ENCODE results near the gene CCL18. TPM values are rescaled to one million over a fixed set of nuclear protein-coding genes. Genes with fewer than 3 reads are reported as not detected.
"Not testable (repeated sequence)": the region's sequence is repeated elsewhere in the genome, so short reads cannot be mapped to it uniquely, and the experiment has no call there.

Gene CCL18, protein sequence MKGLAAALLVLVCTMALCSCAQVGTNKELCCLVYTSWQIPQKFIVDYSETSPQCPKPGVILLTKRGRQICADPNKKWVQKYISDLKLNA
- 10 to 100 TPM in 1 of 4 donors, 1 to 10 TPM in 1, under 1 TPM in 2; 0.24 to 17.9 (median 1.0) TPM for polyA plus RNA-seq
- long read RNA-seq, donor 1 = 0 reads
- long read RNA-seq, donor 2 = 0 reads
- long read RNA-seq, donor 3 = 0 reads
- long read RNA-seq, donor 4 = 0 reads
- long read RNA-seq, donor 5 = 0 reads
- long read RNA-seq, donor 6 = 0 reads
- long read RNA-seq, donor 7 = 0 reads
- long read RNA-seq, donor 8 = 0 reads
- long read RNA-seq, donor 9 = 0 reads
- long read RNA-seq, donor 10, partial matches to known transcripts = 0 of 1 reads
- long read RNA-seq, donor 10, other reads (novel, unspliced or antisense) = 0 of 1 reads

DNA sequence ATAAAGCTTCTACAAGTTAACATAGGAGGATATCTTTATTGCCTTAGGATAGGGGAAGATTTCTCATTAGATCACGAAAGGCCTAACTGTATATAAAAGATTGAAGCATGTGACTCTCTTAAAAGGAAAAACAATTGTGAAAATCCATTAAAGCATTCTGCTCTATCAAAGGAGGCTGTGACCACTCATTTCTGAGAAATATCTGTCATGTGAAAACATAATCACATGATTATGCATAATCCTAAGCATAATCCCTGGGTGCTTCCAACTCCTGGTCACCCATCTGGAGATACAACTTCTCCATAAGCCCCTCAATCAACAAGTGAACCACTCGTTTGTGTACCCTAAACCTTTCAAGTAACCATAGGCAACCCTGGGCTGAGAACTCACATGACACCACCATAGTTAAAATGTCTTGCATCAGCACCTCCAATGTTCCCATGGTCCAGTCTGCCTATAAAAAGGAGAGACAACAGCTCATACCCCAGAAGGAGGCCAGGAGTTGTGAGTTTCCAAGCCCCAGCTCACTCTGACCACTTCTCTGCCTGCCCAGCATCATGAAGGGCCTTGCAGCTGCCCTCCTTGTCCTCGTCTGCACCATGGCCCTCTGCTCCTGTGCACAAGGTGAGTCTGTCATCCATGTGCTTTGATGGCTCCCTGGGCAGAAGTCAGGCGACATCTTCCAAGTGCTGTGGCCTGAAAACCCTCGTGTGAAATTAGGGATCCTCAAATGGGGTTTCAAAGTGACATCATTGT, at the start of gene CCL18:
CCL18 (plus strand) TSS at position 487 of the 756 bp plus-strand sequence; CDS start at position 558, 71 bp downstream.
- 79 to 83% (median 80%) methylated on average over 5 of the region's 5 CpGs for WGBS, 3 donors
- Histone ChIP-seq H3K36me3 (ENCODE audit: control insufficient read depth in 3 of 3, insufficient read depth in 2 of 3, low read depth in 1 of 3, low read length in 3 of 3) (no peaks in the 10 kb centered on the region), H3K9me3 (ENCODE audit: control insufficient read depth in 2 of 2, insufficient read depth in 1 of 2, low read depth in 1 of 2, low read length in 1 of 2) (no peaks in the 10 kb centered on the region), H3K27ac (ENCODE audit: low read depth in 1 of 3, low read length in 2 of 3) (no peak within 1 kb of the TSS), H3K4me3 (ENCODE audit: low read depth in 1 of 3, low read length in 3 of 3) (no peak within 1 kb of the TSS), H3K27me3 (ENCODE audit: control insufficient read depth in 3 of 3, insufficient read depth in 3 of 3, low read length in 3 of 3) (no peaks in the 10 kb centered on the region), H3K4me1 (ENCODE audit: control insufficient read depth in 3 of 3, insufficient read depth in 2 of 3, low read depth in 1 of 3, low read length in 2 of 3) (no peaks in the 10 kb centered on the region)
- FAIRE-seq (no peak), DNase-seq (no peak)

DNA sequence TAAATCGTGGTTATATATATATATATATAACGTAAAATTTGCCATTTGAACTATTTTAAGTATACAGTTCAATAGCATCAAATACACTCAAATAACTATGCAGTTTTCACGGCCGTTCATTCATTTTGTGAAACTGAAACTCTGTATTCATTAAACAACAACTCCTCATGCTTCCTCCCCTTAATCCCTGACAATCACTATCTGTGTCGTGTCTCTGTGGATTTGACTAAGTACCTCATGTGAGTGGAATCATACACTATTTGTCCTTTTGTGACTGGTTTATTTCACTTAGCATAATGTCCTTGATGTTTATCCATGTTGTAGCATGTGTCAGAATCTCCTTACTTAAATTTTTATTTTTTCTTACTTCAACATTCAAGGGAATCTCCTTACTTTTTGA, 49.1 kb upstream of the CCL18 start:
- FAIRE-seq = no peak
- H3K4me3 ChIP-seq (ENCODE audit: low read depth in 1 of 3, low read length in 3 of 3) = no peak overlapping the region
- H3K36me3 ChIP-seq (ENCODE audit: control insufficient read depth in 3 of 3, insufficient read depth in 2 of 3, low read depth in 1 of 3, low read length in 3 of 3) = peaks cover 0 to 20% (median 0%) of the 10 kb centered on the region in 3 donors
- no peaks in the 10 kb centered on the region for H3K27me3 ChIP-seq (ENCODE audit: control insufficient read depth in 3 of 3, insufficient read depth in 3 of 3, low read length in 3 of 3)
- no peak overlapping the region for H3K27ac ChIP-seq (ENCODE audit: low read depth in 1 of 3, low read length in 2 of 3)
- no peak for DNase-seq
- H3K4me1 ChIP-seq (ENCODE audit: control insufficient read depth in 3 of 3, insufficient read depth in 2 of 3, low read depth in 1 of 3, low read length in 2 of 3) = no peaks in the 10 kb centered on the region
- H3K9me3 ChIP-seq (ENCODE audit: control insufficient read depth in 2 of 2, insufficient read depth in 1 of 2, low read depth in 1 of 2, low read length in 1 of 2) = peaks cover 0 to 14% of the 10 kb centered on the region in 2 donors
- 67 to 83% (median 79%) methylated on average over 5 of the region's 5 CpGs for WGBS, 3 donors

DNA sequence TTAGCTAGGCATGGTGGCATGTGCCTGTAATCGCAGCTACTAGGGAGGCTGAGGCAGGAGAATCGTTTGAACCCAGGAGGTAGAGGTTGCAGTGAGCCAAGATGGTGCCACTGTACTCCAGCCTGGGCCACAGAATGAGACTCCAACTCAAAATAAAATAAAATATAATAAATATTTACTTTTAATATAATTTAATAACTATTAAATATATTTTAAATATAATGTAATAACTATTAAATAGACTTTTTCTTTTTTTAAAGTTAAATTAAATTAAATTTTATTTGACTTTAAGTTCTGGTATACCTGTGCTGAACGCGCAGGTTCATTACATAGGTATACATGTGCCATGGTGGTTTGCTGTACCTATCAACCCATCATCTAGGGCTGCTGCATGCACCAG, 48.2 kb upstream of the CCL18 start:
- not testable (repeated sequence) for DNase-seq; H3K27ac ChIP-seq (ENCODE audit: low read depth in 1 of 3, low read length in 2 of 3); H3K4me1 ChIP-seq (ENCODE audit: control insufficient read depth in 3 of 3, insufficient read depth in 2 of 3, low read depth in 1 of 3, low read length in 2 of 3); H3K4me3 ChIP-seq (ENCODE audit: low read depth in 1 of 3, low read length in 3 of 3); FAIRE-seq; H3K27me3 ChIP-seq (ENCODE audit: control insufficient read depth in 3 of 3, insufficient read depth in 3 of 3, low read length in 3 of 3)
- Histone ChIP-seq H3K9me3 (ENCODE audit: control insufficient read depth in 2 of 2, insufficient read depth in 1 of 2, low read depth in 1 of 2, low read length in 1 of 2) (peaks cover 0 to 11% of the 10 kb centered on the region in 2 donors), H3K36me3 (ENCODE audit: control insufficient read depth in 3 of 3, insufficient read depth in 2 of 3, low read depth in 1 of 3, low read length in 3 of 3) (peaks cover 0 to 16% (median 0%) of the 10 kb centered on the region in 3 donors)
- 90 to 94% (median 93%) methylated on average over 4 of the region's 4 CpGs for WGBS, 3 donors

DNA sequence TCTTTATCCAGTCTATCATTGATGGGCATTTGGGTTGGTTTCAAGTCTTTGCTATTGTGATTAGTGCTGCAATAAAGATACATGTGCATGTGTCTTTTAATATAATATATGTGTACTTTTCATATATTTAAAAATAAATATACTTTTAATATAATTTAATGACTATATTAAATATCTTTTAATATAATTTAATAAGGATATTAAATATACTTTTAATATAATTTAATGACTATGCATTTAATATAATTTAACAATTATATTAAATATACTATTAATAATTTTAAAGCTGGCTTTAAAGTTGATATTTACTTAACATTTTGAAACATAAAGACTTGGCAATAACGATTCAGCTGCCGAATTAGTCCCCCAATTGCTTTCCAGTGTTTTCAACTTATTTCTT, 47.5 kb upstream of the CCL18 start:
- no peak overlapping the region for H3K4me3 ChIP-seq (ENCODE audit: low read depth in 1 of 3, low read length in 3 of 3)
- H3K36me3 ChIP-seq (ENCODE audit: control insufficient read depth in 3 of 3, insufficient read depth in 2 of 3, low read depth in 1 of 3, low read length in 3 of 3) = peaks cover 0 to 14% (median 0%) of the 10 kb centered on the region in 3 donors
- no peak for FAIRE-seq
- WGBS, 3 donors = 93 to 99% (median 95%) methylated on average over 2 of the region's 2 CpGs
- no peak overlapping the region for H3K27ac ChIP-seq (ENCODE audit: low read depth in 1 of 3, low read length in 2 of 3)
- H3K9me3 ChIP-seq (ENCODE audit: control insufficient read depth in 2 of 2, insufficient read depth in 1 of 2, low read depth in 1 of 2, low read length in 1 of 2) = peaks cover 0 to 9% of the 10 kb centered on the region in 2 donors
- DNase-seq = no peak
- no peaks in the 10 kb centered on the region for H3K4me1 ChIP-seq (ENCODE audit: control insufficient read depth in 3 of 3, insufficient read depth in 2 of 3, low read depth in 1 of 3, low read length in 2 of 3)
- no peaks in the 10 kb centered on the region for H3K27me3 ChIP-seq (ENCODE audit: control insufficient read depth in 3 of 3, insufficient read depth in 3 of 3, low read length in 3 of 3)

DNA sequence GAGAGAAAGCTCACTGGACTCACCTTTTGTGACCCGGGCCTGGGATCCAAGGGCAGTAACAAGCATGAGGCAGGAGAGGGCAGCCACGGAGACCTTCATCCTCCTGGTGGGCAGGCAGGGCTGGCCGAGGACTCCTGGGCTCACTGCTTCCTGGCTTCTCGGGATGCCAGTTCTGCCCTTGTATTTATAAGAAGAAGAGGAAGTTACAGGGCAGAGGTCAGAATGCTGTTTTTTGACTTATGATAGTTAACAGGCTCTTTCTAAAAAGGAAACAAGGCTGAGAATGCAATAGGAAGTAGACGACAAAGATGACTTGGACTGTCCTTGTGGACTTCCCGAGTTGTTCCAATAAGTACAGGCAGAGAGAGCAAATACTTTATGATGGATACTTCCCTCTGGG, 46.3 kb upstream of the CCL18 start, which contains the start of gene CCL23:
CCL23 (minus strand) TSS at position 174 of the 400 bp plus-strand sequence; CDS start at position 99, 75 bp downstream.
- FAIRE-seq (no peak), DNase-seq (no peak)
- 27 to 53% (median 51%) methylated on average over 6 of the region's 6 CpGs for WGBS, 3 donors
- Histone ChIP-seq H3K4me1 (ENCODE audit: control insufficient read depth in 3 of 3, insufficient read depth in 2 of 3, low read depth in 1 of 3, low read length in 2 of 3) (no peaks in the 10 kb centered on the region), H3K27me3 (ENCODE audit: control insufficient read depth in 3 of 3, insufficient read depth in 3 of 3, low read length in 3 of 3) (no peaks in the 10 kb centered on the region), H3K9me3 (ENCODE audit: control insufficient read depth in 2 of 2, insufficient read depth in 1 of 2, low read depth in 1 of 2, low read length in 1 of 2) (peaks cover 0 to 2% of the 10 kb centered on the region in 2 donors), H3K36me3 (ENCODE audit: control insufficient read depth in 3 of 3, insufficient read depth in 2 of 3, low read depth in 1 of 3, low read length in 3 of 3) (peaks cover 0 to 4% (median 0%) of the 10 kb centered on the region in 3 donors), H3K27ac (ENCODE audit: low read depth in 1 of 3, low read length in 2 of 3) (no peak within 1 kb of the TSS), H3K4me3 (ENCODE audit: low read depth in 1 of 3, low read length in 3 of 3) (no peak within 1 kb of the TSS)

DNA sequence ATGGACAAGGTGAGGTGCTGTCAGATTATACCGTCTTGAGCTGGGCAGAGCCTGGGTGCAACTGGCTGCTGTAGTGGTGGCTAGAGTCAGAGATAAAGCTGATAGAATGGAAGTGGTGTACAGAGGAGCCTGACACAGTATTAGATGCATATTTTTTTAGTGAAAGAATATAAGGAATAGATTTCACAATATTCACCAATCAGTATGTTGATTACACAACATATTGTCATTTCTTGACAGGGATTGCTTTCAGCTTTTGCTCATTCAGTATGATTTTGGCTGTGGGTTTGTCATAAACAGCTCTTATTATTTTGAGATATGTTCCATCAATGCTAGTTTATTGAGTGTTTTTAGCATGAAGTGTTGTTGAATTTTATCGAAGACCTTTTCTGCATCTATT, 44.6 kb upstream of the CCL18 start:
- WGBS, 3 donors = 91 to 100% (median 93%) methylated on average over 2 of the region's 2 CpGs
- Histone ChIP-seq H3K4me3 (ENCODE audit: low read depth in 1 of 3, low read length in 3 of 3) (no peak overlapping the region), H3K9me3 (ENCODE audit: control insufficient read depth in 2 of 2, insufficient read depth in 1 of 2, low read depth in 1 of 2, low read length in 1 of 2) (peaks cover 0 to 8% of the 10 kb centered on the region in 2 donors), H3K27me3 (ENCODE audit: control insufficient read depth in 3 of 3, insufficient read depth in 3 of 3, low read length in 3 of 3) (no peaks in the 10 kb centered on the region), H3K4me1 (ENCODE audit: control insufficient read depth in 3 of 3, insufficient read depth in 2 of 3, low read depth in 1 of 3, low read length in 2 of 3) (peaks cover 0 to 3% (median 0%) of the 10 kb centered on the region in 3 donors), H3K36me3 (ENCODE audit: control insufficient read depth in 3 of 3, insufficient read depth in 2 of 3, low read depth in 1 of 3, low read length in 3 of 3) (no peaks in the 10 kb centered on the region), H3K27ac (ENCODE audit: low read depth in 1 of 3, low read length in 2 of 3) (no peak overlapping the region)
- FAIRE-seq (no peak), DNase-seq (no peak)

DNA sequence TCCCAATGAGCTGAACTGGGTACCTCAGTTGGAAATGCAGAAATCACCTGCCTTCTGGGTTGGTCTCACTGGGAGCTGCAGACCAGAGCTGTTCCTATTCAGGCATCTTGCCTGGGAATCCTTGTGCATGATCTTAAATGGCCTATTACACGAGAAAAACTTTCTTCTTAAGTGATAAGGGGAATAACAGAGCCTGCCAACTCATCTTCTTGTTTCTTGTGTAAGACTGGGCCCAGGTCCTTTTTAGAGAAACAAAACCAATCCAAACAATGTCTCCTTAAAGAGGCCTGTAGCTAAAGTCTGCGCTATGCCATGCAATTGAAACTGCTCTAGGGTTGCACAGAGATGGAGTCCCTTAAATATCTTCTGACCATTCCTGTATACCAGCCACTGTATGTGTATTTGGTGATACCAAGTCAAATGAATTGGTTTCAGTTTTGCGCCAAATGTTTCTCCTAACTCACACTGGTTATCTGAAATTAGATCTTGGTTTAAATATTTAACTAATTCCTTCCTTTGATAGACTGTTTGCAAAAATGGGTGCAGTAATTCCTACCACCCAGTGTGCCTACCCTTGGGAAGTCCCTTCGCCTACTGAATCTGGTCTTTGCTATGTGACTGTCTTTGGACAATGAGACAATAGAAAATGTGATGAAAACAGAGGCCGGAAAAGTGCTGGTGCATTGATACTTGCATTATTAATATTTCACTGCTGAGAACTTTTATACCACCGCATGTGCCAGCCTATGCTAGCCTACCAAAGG, 39.8 kb upstream of the CCL18 start:
- H3K36me3 ChIP-seq (ENCODE audit: control insufficient read depth in 3 of 3, insufficient read depth in 2 of 3, low read depth in 1 of 3, low read length in 3 of 3) = no peaks in the 10 kb centered on the region
- H3K4me3 ChIP-seq (ENCODE audit: low read depth in 1 of 3, low read length in 3 of 3) = no peak overlapping the region
- DNase-seq (no peak), FAIRE-seq (no peak)
- H3K9me3 ChIP-seq (ENCODE audit: control insufficient read depth in 2 of 2, insufficient read depth in 1 of 2, low read depth in 1 of 2, low read length in 1 of 2) = peaks cover 0 to 8% of the 10 kb centered on the region in 2 donors
- no peak overlapping the region for H3K27ac ChIP-seq (ENCODE audit: low read depth in 1 of 3, low read length in 2 of 3)
- H3K27me3 ChIP-seq (ENCODE audit: control insufficient read depth in 3 of 3, insufficient read depth in 3 of 3, low read length in 3 of 3) = no peaks in the 10 kb centered on the region
- 61 to 68% (median 68%) methylated on average over 6 of the region's 6 CpGs for WGBS, 3 donors
- H3K4me1 ChIP-seq (ENCODE audit: control insufficient read depth in 3 of 3, insufficient read depth in 2 of 3, low read depth in 1 of 3, low read length in 2 of 3) = peaks cover 0 to 3% (median 2%) of the 10 kb centered on the region in 3 donors

DNA sequence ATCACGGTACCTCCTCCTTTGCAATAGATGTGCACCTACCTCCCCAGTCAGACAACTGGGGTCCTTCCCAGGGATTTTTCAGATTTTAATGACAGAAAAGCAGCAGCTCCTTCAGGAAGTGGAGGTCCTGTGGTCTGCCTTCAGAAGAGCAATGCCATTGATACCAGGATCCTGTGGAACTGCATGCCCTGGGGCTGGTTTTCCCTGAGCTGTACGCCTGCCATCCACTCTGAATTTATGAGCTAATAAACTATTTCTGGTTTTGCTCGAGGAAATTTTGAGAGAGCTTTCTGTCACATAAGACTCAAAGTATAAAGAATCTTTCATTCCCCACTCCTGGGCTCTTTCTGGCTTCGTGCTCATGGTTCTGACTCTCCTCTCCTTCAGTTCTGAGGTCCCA, 36.3 kb upstream of the CCL18 start:
- DNase-seq (no peak), FAIRE-seq (no peak)
- Histone ChIP-seq H3K27me3 (ENCODE audit: control insufficient read depth in 3 of 3, insufficient read depth in 3 of 3, low read length in 3 of 3) (no peaks in the 10 kb centered on the region), H3K27ac (ENCODE audit: low read depth in 1 of 3, low read length in 2 of 3) (no peak overlapping the region), H3K4me3 (ENCODE audit: low read depth in 1 of 3, low read length in 3 of 3) (no peak overlapping the region), H3K9me3 (ENCODE audit: control insufficient read depth in 2 of 2, insufficient read depth in 1 of 2, low read depth in 1 of 2, low read length in 1 of 2) (peaks cover 0 to 6% of the 10 kb centered on the region in 2 donors), H3K4me1 (ENCODE audit: control insufficient read depth in 3 of 3, insufficient read depth in 2 of 3, low read depth in 1 of 3, low read length in 2 of 3) (peaks cover 3 to 20% (median 13%) of the 10 kb centered on the region in 3 donors), H3K36me3 (ENCODE audit: control insufficient read depth in 3 of 3, insufficient read depth in 2 of 3, low read depth in 1 of 3, low read length in 3 of 3) (no peaks in the 10 kb centered on the region)
- WGBS, 3 donors = 68 to 84% (median 71%) methylated on average over 4 of the region's 4 CpGs

All from small intestine (tissue), 16 donors.